BJ (cell line): ENCODE results near the gene ZFAND3. TPM values are rescaled to one million over a fixed set of nuclear protein-coding genes. Genes with fewer than 3 reads are reported as not detected.

Experiments
- CTCF ChIA-PET: fragments of 350-600 bp; formaldehyde crosslinking; extraction: SDS; loops from one replicate; lab custom pipeline; 2021; ENCODE audit warnings: antibody characterized with exemption, inconsistent platforms; lab: Yijun Ruan, JAX
- POLR2A ChIA-PET: fragments of 300-600 bp; sonication (Branson Sonifier 250); formaldehyde crosslinking; extraction: SDS; loops from one replicate; lab custom pipeline; 2021; ENCODE audit warnings: antibody characterized with exemption; lab: Charles Lee
- DNase-seq: peaks from one replicate; pipeline ENCODE4 v3.0.0-alpha.2; 2011; ENCODE audit warnings: low read depth
- H3K27me3 ChIP-seq: 2 replicates; pipeline ENCODE4 v1.6.0; 2011; ENCODE audit warnings: low read length; ENCODE audit not compliant: control insufficient read depth, insufficient read depth
- H3K36me3 ChIP-seq: 2 replicates; pipeline ENCODE4 v1.5.1; 2011; ENCODE audit warnings: low read length; ENCODE audit not compliant: control insufficient read depth, insufficient read depth
- H3K4me3 ChIP-seq: 2 replicates; pipeline ENCODE4 v1.5.1; 2011; ENCODE audit warnings: low read depth, mild to moderate bottlenecking, control low read depth, low read length
- CTCF ChIP-seq: IDR thresholded peaks from 2 replicates; pipeline ENCODE4 v1.5.1; 2011; ENCODE audit warnings: low read depth, mild to moderate bottlenecking, control low read depth, inconsistent platforms, low read length, moderate library complexity; ENCODE audit not compliant: insufficient read depth
- polyA plus RNA-seq: library from polyadenylated mRNA; depleted of rRNA; stranded (reverse); fragments of >200 nt; gene quantifications from 2 replicates; pipeline ENCODE4 v1.2.3, GENCODE V29; 2011

Gene ZFAND3
- polyA plus RNA-seq, 1 experiment = 15.5 TPM

- DNase-seq = no peak
- peaks cover 11% of the 10 kb centered on the region for H3K36me3 ChIP-seq
- no peaks in the 10 kb centered on the region for H3K27me3 ChIP-seq
- ChIA-PET CTCF (interaction anchor here (1.0 to 1.5 kb wide), 2 partner anchors 116 to 421 kb away, joined by 3 read pairs; no protein-coding TSS in a partner anchor), POLR2A (no interaction called here)
- no peak overlapping the region for H3K4me3 ChIP-seq
- TF ChIP-seq CTCF = no peak
These were observed 330.5 kb downstream of the ZFAND3 start for GRCh38 chr6:38150021-38150420.

GRCh38 chr6:38150681-38151296 lies 331.3 kb downstream of the ZFAND3 start:
- ChIA-PET POLR2A (no interaction called here), CTCF (interaction anchor here (1.5 kb wide), 1 partner anchor 116 kb away, joined by 3 read pairs; no protein-coding TSS in a partner anchor)
- no peak for DNase-seq
- Histone ChIP-seq H3K36me3 (peaks cover 13% of the 10 kb centered on the region), H3K4me3 (no peak overlapping the region), H3K27me3 (no peaks in the 10 kb centered on the region)
- no peak for TF ChIP-seq CTCF

GRCh38 chr6:38151580-38152500 lies 332.3 kb downstream of the ZFAND3 start:
- H3K27me3 ChIP-seq = no peaks in the 10 kb centered on the region
- POLR2A ChIA-PET = no interaction called here
- peaks cover 13% of the 10 kb centered on the region for H3K36me3 ChIP-seq
- CTCF ChIA-PET = no interaction called here
- H3K4me3 ChIP-seq = no peak overlapping the region
- no peak for DNase-seq
- no peak for TF ChIP-seq CTCF

GRCh38 chr6:38152620-38153019 lies 333.1 kb downstream of the ZFAND3 start:
- peaks cover 13% of the 10 kb centered on the region for H3K36me3 ChIP-seq
- no peak overlapping the region for H3K4me3 ChIP-seq
- TF ChIP-seq CTCF = no peak
- DNase-seq = no peak
- POLR2A ChIA-PET = no interaction called here
- CTCF ChIA-PET = no interaction called here
- no peaks in the 10 kb centered on the region for H3K27me3 ChIP-seq

- POLR2A ChIA-PET = no interaction called here
- Histone ChIP-seq H3K36me3 (peaks cover 13% of the 10 kb centered on the region), H3K27me3 (no peaks in the 10 kb centered on the region), H3K4me3 (no peak overlapping the region)
- TF ChIP-seq CTCF = no peak
- CTCF ChIA-PET = no interaction called here
- no peak for DNase-seq
These were observed 333.7 kb downstream of the ZFAND3 start for GRCh38 chr6:38153076-38153797.
